Stimulated activated CD8-positive, alpha-beta memory T cell treated with anti-CD3 and anti-CD28 coated beads, Interleukin-12 subunit alpha, Interleukin-12 subunit beta, amount 100 ng/mL, for 1 hour (primary cell): Measurements from ENCODE around the gene RABEPK.
"Not testable (repeated sequence)": the region's sequence is repeated elsewhere in the genome, so short reads cannot be mapped to it uniquely, and the experiment has no call there.

Experiments used
- DNase-seq: peaks from one replicate; pipeline ENCODE4 v3.0.0-alpha.2; 2020; ENCODE audit warnings: low read depth

RABEPK gene

GRCh38 chr9:125246261-125246667 is 45.9 kb downstream of the RABEPK start:
- DNase-seq = no peak

- no peak for DNase-seq
Measured at GRCh38 chr9:125254231-125254630, 53.9 kb downstream of the RABEPK start.

- DNase-seq = no peak
Measured at GRCh38 chr9:125255781-125256391, 55.5 kb downstream of the RABEPK start.

GRCh38 chr9:125258160-125258785 is 57.9 kb downstream of the RABEPK start:
- DNase-seq = no peak

- no peak for DNase-seq
Measured at GRCh38 chr9:125258832-125259534, 58.6 kb downstream of the RABEPK start.

GRCh38 chr9:125260561-125260960 is 60.2 kb downstream of the RABEPK start:
- DNase-seq = no peak

GRCh38 chr9:125261501-125262293 is 61.4 kb downstream of the RABEPK start, which contains the start of gene GAPVD1:
TSS of gene GAPVD1 (plus strand) at chr9:125261826. CDS start at chr9:125298922, 37,096 bp downstream.
- DNase-seq = peak; percentile 72

- no peak for DNase-seq
Measured at GRCh38 chr9:125262294-125262991, 62.1 kb downstream of the RABEPK start.

GRCh38 chr9:125264068-125264467 is 63.7 kb downstream of the RABEPK start:
- not testable (repeated sequence) for DNase-seq

- DNase-seq = no peak
Measured at GRCh38 chr9:125268394-125269013, 68.2 kb downstream of the RABEPK start.

GRCh38 chr9:125269014-125269397 is 68.7 kb downstream of the RABEPK start:
- no peak for DNase-seq

- DNase-seq = no peak
Measured at GRCh38 chr9:125271081-125271480, 70.7 kb downstream of the RABEPK start.

GRCh38 chr9:125272697-125273096 is 72.4 kb downstream of the RABEPK start:
- no peak for DNase-seq

- no peak for DNase-seq
Measured at GRCh38 chr9:125276771-125277170, 76.4 kb downstream of the RABEPK start.

- no peak for DNase-seq
Measured at GRCh38 chr9:125277411-125277810, 77.1 kb downstream of the RABEPK start.

GRCh38 chr9:125280945-125281344 is 80.6 kb downstream of the RABEPK start:
- no peak for DNase-seq
